Nephron (organoid): ENCODE measurements around the gene H2AZ1.
"Not testable (repeated sequence)": the region's sequence is repeated elsewhere in the genome, so short reads cannot be mapped to it uniquely, and the experiment has no call there.

Experiments used
- H3K27ac Mint-ChIP-seq, 3 experiments: 2 replicates each; pipeline ENCODE4 v1.8.0; 2020; ENCODE audit warnings: mixed read lengths in 3 of 3, mild to moderate bottlenecking in 2 of 3, moderate library complexity in 1 of 3
- H3K27me3 Mint-ChIP-seq: 2 replicates; pipeline ENCODE4 v1.8.0; 2021; ENCODE audit warnings: low read depth, mild to moderate bottlenecking, moderate library complexity, mixed read lengths
- H3K36me3 Mint-ChIP-seq: 2 replicates; pipeline ENCODE4 v1.8.0; 2020; ENCODE audit warnings: low read depth, mixed read lengths
- H3K4me1 Mint-ChIP-seq: 2 replicates; pipeline ENCODE4 v1.8.0; 2020; ENCODE audit warnings: mixed read lengths
- H3K4me3 Mint-ChIP-seq, 3 experiments: 2 replicates each; pipeline ENCODE4 v1.8.0; 2020; ENCODE audit warnings: mild to moderate bottlenecking in 3 of 3, mixed read lengths in 3 of 3, moderate library complexity in 2 of 3
- H3K9me3 Mint-ChIP-seq: 2 replicates; pipeline ENCODE4 v1.8.0; 2020; ENCODE audit warnings: mixed read lengths
- TF ChIP-seq, protein P1 (sequence below), 3 experiments: fragments of 200-600 bp; sonication (generic); IDR thresholded peaks; one replicate each; pipeline ENCODE4 v1.5.0; 2021; ENCODE audit warnings: antibody characterized with exemption in 3 of 3; ENCODE audit not compliant: unreplicated experiment in 3 of 3

H2AZ1 gene

DNA sequence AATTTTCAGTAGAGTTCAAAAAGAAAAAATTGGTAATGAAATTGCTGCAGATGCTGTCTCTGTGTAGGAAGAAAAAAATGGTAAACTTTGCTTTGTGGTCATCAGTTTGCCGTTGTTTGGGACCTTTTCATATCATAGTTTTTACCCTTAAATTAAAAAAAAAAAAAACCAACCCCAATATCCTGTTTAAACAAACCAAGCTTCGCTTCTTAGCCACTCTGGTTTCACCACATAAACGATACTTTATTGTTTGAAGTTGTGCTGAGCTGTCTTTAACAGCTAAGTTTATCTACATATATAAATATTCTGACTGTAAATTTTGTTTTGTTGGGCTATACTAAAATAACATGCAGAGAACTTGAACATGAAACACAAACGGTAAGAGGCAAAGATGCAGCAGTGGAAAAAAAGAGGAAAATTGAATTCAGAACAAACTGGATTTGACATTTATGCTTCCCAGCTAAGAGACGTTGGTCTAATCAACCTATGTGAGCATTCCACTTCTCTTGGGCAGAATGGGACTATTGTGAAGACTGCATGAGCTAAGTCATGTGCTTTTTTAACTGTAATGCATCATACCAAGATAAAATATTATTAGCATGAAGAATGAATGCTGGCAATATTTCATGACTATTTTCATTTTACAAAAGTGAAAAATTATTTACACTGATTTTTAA lies 15.7 kb upstream of the H2AZ1 start:
- Mint-ChIP-seq H3K27ac (no peak overlapping the region), H3K4me1 (no peaks in the 10 kb centered on the region), H3K9me3 (no peaks in the 10 kb centered on the region), H3K4me3 (no peak overlapping the region), H3K27me3 (peaks cover 3% of the 10 kb centered on the region), H3K36me3 (no peaks in the 10 kb centered on the region)
- TF ChIP-seq, protein P1, sequence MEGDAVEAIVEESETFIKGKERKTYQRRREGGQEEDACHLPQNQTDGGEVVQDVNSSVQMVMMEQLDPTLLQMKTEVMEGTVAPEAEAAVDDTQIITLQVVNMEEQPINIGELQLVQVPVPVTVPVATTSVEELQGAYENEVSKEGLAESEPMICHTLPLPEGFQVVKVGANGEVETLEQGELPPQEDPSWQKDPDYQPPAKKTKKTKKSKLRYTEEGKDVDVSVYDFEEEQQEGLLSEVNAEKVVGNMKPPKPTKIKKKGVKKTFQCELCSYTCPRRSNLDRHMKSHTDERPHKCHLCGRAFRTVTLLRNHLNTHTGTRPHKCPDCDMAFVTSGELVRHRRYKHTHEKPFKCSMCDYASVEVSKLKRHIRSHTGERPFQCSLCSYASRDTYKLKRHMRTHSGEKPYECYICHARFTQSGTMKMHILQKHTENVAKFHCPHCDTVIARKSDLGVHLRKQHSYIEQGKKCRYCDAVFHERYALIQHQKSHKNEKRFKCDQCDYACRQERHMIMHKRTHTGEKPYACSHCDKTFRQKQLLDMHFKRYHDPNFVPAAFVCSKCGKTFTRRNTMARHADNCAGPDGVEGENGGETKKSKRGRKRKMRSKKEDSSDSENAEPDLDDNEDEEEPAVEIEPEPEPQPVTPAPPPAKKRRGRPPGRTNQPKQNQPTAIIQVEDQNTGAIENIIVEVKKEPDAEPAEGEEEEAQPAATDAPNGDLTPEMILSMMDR (IDR thresholded peaks at IDR 0.05; ENCODE audit: unreplicated experiment in 3 of 3), result no peak

DNA sequence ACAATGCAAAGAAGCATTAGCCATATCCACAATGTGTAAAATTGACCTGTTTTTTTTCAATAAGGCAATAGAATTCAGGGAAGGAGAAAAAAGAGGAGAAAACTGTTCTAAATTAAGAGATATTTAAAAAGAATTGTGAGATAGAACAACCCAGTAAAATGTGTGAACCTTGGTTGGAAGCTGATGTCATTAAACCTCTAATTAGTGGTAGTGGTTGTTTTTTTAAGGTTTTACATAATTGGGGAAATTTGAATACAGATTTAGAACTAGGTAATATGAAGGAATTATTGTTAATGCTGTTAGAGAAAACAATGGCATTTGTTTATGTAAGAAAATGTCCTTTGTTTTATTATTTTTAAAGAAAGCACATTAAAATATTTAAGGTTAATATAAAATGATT lies 15.1 kb upstream of the H2AZ1 start:
- Mint-ChIP-seq H3K4me1 (no peaks in the 10 kb centered on the region), H3K4me3 (no peak overlapping the region), H3K9me3 (no peaks in the 10 kb centered on the region), H3K27me3 (peaks cover 3% of the 10 kb centered on the region), H3K27ac (no peak overlapping the region), H3K36me3 (no peaks in the 10 kb centered on the region)
- TF ChIP-seq, protein P1 (IDR thresholded peaks at IDR 0.05; ENCODE audit: unreplicated experiment in 3 of 3), result no peak

DNA sequence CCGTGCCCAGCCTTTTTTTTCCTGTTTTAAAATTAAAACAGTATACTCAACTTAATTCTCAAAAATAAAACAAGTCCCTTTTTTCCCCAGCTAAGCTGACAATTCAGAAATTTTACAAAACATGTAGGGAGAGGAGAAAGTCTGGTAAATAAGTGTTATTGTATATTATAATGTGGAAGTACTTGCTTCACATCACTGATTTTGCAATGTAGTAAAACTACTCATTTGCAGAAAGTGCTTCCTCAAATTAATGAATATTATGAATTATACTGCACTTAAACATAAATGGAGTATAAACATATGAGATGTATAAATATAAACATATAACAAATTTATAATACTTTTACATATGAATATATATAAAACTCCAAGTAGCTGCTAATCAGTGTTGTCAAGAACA lies 11.6 kb upstream of the H2AZ1 start:
- no peaks in the 10 kb centered on the region for H3K4me1 Mint-ChIP-seq
- H3K27ac Mint-ChIP-seq, result no peak overlapping the region
- no peak overlapping the region for H3K4me3 Mint-ChIP-seq
- peaks cover 3% of the 10 kb centered on the region for H3K27me3 Mint-ChIP-seq
- H3K9me3 Mint-ChIP-seq, result peaks cover 5% of the 10 kb centered on the region
- H3K36me3 Mint-ChIP-seq, result no peaks in the 10 kb centered on the region
- TF ChIP-seq, protein P1 (IDR thresholded peaks at IDR 0.05; ENCODE audit: unreplicated experiment in 3 of 3), result no peak

DNA sequence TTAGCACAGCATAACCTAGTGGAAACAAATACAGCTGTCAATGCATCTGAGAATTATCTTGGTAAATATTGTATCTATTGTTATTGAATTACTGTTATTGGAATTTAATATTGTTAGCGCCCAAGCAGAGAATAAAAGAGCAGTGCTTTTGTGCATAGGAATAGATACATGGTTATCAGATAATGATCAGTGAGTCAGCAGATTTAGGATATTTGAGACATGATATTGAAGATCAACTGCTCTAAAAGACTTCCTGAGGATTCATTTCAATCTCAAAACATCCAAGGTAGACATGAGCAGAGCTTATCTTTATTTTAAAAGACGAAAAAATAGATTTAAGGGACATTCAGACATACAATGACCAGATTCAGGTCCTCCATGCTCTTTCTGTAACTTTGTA lies 10.6 kb upstream of the H2AZ1 start:
- TF ChIP-seq, protein P1 (IDR thresholded peaks at IDR 0.05; ENCODE audit: unreplicated experiment in 3 of 3), result no peak
- H3K36me3 Mint-ChIP-seq, result no peaks in the 10 kb centered on the region
- H3K27me3 Mint-ChIP-seq, result peaks cover 3% of the 10 kb centered on the region
- H3K4me3 Mint-ChIP-seq, result no peak overlapping the region
- H3K4me1 Mint-ChIP-seq, result no peaks in the 10 kb centered on the region
- H3K9me3 Mint-ChIP-seq, result peaks cover 5% of the 10 kb centered on the region
- no peak overlapping the region for H3K27ac Mint-ChIP-seq

DNA sequence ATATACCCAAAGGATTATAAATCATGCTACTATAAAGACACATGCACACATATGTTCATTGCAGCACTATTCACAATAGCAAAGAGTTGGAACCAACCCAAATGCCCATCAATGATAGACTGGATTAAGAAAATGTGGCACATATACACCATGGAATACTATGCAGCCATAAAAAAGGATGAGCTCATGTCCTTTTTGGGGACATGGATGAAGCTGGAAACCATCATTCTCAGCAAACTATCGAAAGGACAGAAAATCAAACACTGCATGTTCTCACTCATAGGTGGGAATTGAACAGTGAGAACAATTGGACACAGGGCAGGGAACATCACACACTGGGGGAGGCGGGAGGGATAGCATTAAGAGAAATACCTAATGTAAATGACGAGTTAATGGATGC lies 8.1 kb upstream of the H2AZ1 start:
- not testable (repeated sequence) for H3K4me3 Mint-ChIP-seq, H3K36me3 Mint-ChIP-seq, H3K9me3 Mint-ChIP-seq, H3K27me3 Mint-ChIP-seq, H3K4me1 Mint-ChIP-seq, H3K27ac Mint-ChIP-seq

DNA sequence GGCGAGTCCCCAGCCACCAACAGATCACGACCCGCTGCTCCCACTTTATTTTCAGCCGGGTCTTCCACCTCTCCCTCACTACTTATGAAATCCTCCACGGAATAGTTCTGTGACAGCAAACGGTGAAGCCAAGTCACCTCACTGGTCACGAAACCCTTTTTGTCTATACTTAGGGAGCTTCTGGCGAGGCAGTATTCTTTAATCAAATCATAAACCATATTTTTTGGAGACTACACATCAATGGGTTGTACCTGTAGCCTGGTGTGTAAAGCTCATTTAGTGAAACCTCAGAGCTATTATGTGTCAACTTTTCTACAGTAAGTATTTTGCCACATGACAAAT lies 809 bp upstream of the H2AZ1 start:
- Mint-ChIP-seq H3K36me3 (no peaks in the 10 kb centered on the region), H3K9me3 (no peaks in the 10 kb centered on the region), H3K27ac (no peak overlapping the region), H3K4me1 (peaks cover 11% of the 10 kb centered on the region), H3K27me3 (no peaks in the 10 kb centered on the region), H3K4me3 (no peak overlapping the region)
- TF ChIP-seq, protein P1 (IDR thresholded peaks at IDR 0.05; ENCODE audit: unreplicated experiment in 3 of 3), result no peak
